C4-2B (cell line): ENCODE results near the gene TCF4.

Source experiments
- CTCF ChIP-seq: fragments of 450-650 bp; conservative IDR thresholded peaks from 2 replicates; pipeline ENCODE4 v1.5.1; 2017; ENCODE audit warnings: mild to moderate bottlenecking
- ZFX ChIP-seq: fragments of 450-650 bp; IDR thresholded peaks from 2 replicates; pipeline ENCODE4 v1.6.1; 2017

GRCh38 chr18:55473058-55473457, 114.9 kb downstream of the TCF4 start:
- no peak for TF ChIP-seq CTCF
- no peak for TF ChIP-seq ZFX
